ENCODE measurements around the gene NTHL1. TPM values are rescaled to one million over a fixed set of nuclear protein-coding genes. Genes with fewer than 3 reads are reported as not detected.
"Not testable (repeated sequence)": the region's sequence is repeated elsewhere in the genome, so short reads cannot be mapped to it uniquely, and the experiment has no call there.

NTHL1 gene
- polyA plus RNA-seq, 4 donors: 13.0 to 27.6 (median 18.5) TPM

GRCh38 chr16:2022723-2023091, 24.9 kb downstream of the NTHL1 start:
- H3K27me3 ChIP-seq (ENCODE audit: control insufficient read depth in 3 of 3, insufficient read depth in 3 of 3, low read length in 3 of 3): peaks cover 0 to 56% (median 17%) of the 10 kb centered on the region in 3 donors
- H3K4me3 ChIP-seq (ENCODE audit: low read depth in 1 of 3, low read length in 3 of 3): peak overlapping the region in 1 of 3 donors; percentile 11
- peak overlapping the region in 1 of 3 donors; percentile 90 for H3K27ac ChIP-seq (ENCODE audit: low read depth in 1 of 3, low read length in 2 of 3)
- no peak for FAIRE-seq
- H3K36me3 ChIP-seq (ENCODE audit: control insufficient read depth in 3 of 3, insufficient read depth in 2 of 3, low read depth in 1 of 3, low read length in 3 of 3): no peaks in the 10 kb centered on the region
- H3K4me1 ChIP-seq (ENCODE audit: control insufficient read depth in 3 of 3, insufficient read depth in 2 of 3, low read depth in 1 of 3, low read length in 2 of 3): peaks cover 0 to 35% (median 2%) of the 10 kb centered on the region in 3 donors
- 3 to 4% (median 4%) methylated on average over 13 to 14 of the region's 14 CpGs for WGBS, 3 donors
- H3K9me3 ChIP-seq (ENCODE audit: control insufficient read depth in 2 of 2, insufficient read depth in 1 of 2, low read depth in 1 of 2, low read length in 1 of 2): no peaks in the 10 kb centered on the region
- no peak for DNase-seq

- H3K36me3 ChIP-seq (ENCODE audit: control insufficient read depth in 3 of 3, insufficient read depth in 2 of 3, low read depth in 1 of 3, low read length in 3 of 3): no peaks in the 10 kb centered on the region
- H3K9me3 ChIP-seq (ENCODE audit: control insufficient read depth in 2 of 2, insufficient read depth in 1 of 2, low read depth in 1 of 2, low read length in 1 of 2): no peaks in the 10 kb centered on the region
- no peak overlapping the region for H3K4me3 ChIP-seq (ENCODE audit: low read depth in 1 of 3, low read length in 3 of 3)
- H3K27me3 ChIP-seq (ENCODE audit: control insufficient read depth in 3 of 3, insufficient read depth in 3 of 3, low read length in 3 of 3): peaks cover 0 to 43% (median 17%) of the 10 kb centered on the region in 3 donors
- DNase-seq (peak in 1 of 2 donors; percentile 56), FAIRE-seq (no peak)
- no peak overlapping the region for H3K27ac ChIP-seq (ENCODE audit: low read depth in 1 of 3, low read length in 2 of 3)
- peaks cover 0 to 33% (median 0%) of the 10 kb centered on the region in 3 donors for H3K4me1 ChIP-seq (ENCODE audit: control insufficient read depth in 3 of 3, insufficient read depth in 2 of 3, low read depth in 1 of 3, low read length in 2 of 3)
- 1 to 2% (median 1%) methylated on average over 81 to 96 of the region's 96 CpGs for WGBS, 3 donors
Observed at GRCh38 chr16:2019921-2020831, 27.5 kb downstream of the NTHL1 start.

- WGBS, 3 donors: 1 to 2% (median 1%) methylated on average over 29 to 33 of the region's 33 CpGs
Observed at GRCh38 chr16:2019518-2019920, 28.1 kb downstream of the NTHL1 start, which contains the start of gene NPW. NPW (plus strand) TSS chr16:2019785.

GRCh38 chr16:2016407-2016922, 31.2 kb downstream of the NTHL1 start:
- no peak for DNase-seq
- no peak for FAIRE-seq
- H3K4me1 ChIP-seq (ENCODE audit: control insufficient read depth in 3 of 3, insufficient read depth in 2 of 3, low read depth in 1 of 3, low read length in 2 of 3): peaks cover 0 to 22% (median 0%) of the 10 kb centered on the region in 3 donors
- no peak overlapping the region for H3K27ac ChIP-seq (ENCODE audit: low read depth in 1 of 3, low read length in 2 of 3)
- H3K27me3 ChIP-seq (ENCODE audit: control insufficient read depth in 3 of 3, insufficient read depth in 3 of 3, low read length in 3 of 3): peaks cover 0 to 31% (median 17%) of the 10 kb centered on the region in 3 donors
- no peaks in the 10 kb centered on the region for H3K9me3 ChIP-seq (ENCODE audit: control insufficient read depth in 2 of 2, insufficient read depth in 1 of 2, low read depth in 1 of 2, low read length in 1 of 2)
- 42 to 64% (median 57%) methylated on average over 11 to 13 of the region's 13 CpGs for WGBS, 3 donors
- H3K36me3 ChIP-seq (ENCODE audit: control insufficient read depth in 3 of 3, insufficient read depth in 2 of 3, low read depth in 1 of 3, low read length in 3 of 3): no peaks in the 10 kb centered on the region
- H3K4me3 ChIP-seq (ENCODE audit: low read depth in 1 of 3, low read length in 3 of 3): no peak overlapping the region

More at GRCh38 chr16:2019518-2019920, 28.1 kb downstream of the NTHL1 start, which contains the start of gene NPW:
- Histone ChIP-seq H3K4me3 (ENCODE audit: low read depth in 1 of 3, low read length in 3 of 3) (no peak within 1 kb of the TSS), H3K27ac (ENCODE audit: low read depth in 1 of 3, low read length in 2 of 3) (no peak within 1 kb of the TSS), H3K4me1 (ENCODE audit: control insufficient read depth in 3 of 3, insufficient read depth in 2 of 3, low read depth in 1 of 3, low read length in 2 of 3) (peaks cover 0 to 38% (median 0%) of the 10 kb centered on the region in 3 donors), H3K36me3 (ENCODE audit: control insufficient read depth in 3 of 3, insufficient read depth in 2 of 3, low read depth in 1 of 3, low read length in 3 of 3) (no peaks in the 10 kb centered on the region), H3K27me3 (ENCODE audit: control insufficient read depth in 3 of 3, insufficient read depth in 3 of 3, low read length in 3 of 3) (peaks cover 0 to 39% (median 17%) of the 10 kb centered on the region in 3 donors), H3K9me3 (ENCODE audit: control insufficient read depth in 2 of 2, insufficient read depth in 1 of 2, low read depth in 1 of 2, low read length in 1 of 2) (no peaks in the 10 kb centered on the region)
- FAIRE-seq: no peak
- DNase-seq: peak in 1 of 2 donors; percentile 45

- Histone ChIP-seq H3K4me1 (ENCODE audit: control insufficient read depth in 3 of 3, insufficient read depth in 2 of 3, low read depth in 1 of 3, low read length in 2 of 3) (peaks cover 0 to 21% (median 0%) of the 10 kb centered on the region in 3 donors), H3K9me3 (ENCODE audit: control insufficient read depth in 2 of 2, insufficient read depth in 1 of 2, low read depth in 1 of 2, low read length in 1 of 2) (no peaks in the 10 kb centered on the region), H3K27me3 (ENCODE audit: control insufficient read depth in 3 of 3, insufficient read depth in 3 of 3, low read length in 3 of 3) (peaks cover 0 to 26% (median 15%) of the 10 kb centered on the region in 3 donors), H3K36me3 (ENCODE audit: control insufficient read depth in 3 of 3, insufficient read depth in 2 of 3, low read depth in 1 of 3, low read length in 3 of 3) (no peaks in the 10 kb centered on the region), H3K27ac (ENCODE audit: low read depth in 1 of 3, low read length in 2 of 3) (peak overlapping the region in 2 of 3 donors; percentile 71 to 76), H3K4me3 (ENCODE audit: low read depth in 1 of 3, low read length in 3 of 3) (no peak overlapping the region)
- no peak for DNase-seq
- no peak for FAIRE-seq
- 71 to 85% (median 83%) methylated on average over 7 of the region's 7 CpGs for WGBS, 3 donors
Observed at GRCh38 chr16:2015947-2016208, 31.8 kb downstream of the NTHL1 start.

GRCh38 chr16:2015117-2015946, 32.3 kb downstream of the NTHL1 start:
- H3K36me3 ChIP-seq (ENCODE audit: control insufficient read depth in 3 of 3, insufficient read depth in 2 of 3, low read depth in 1 of 3, low read length in 3 of 3): no peaks in the 10 kb centered on the region
- H3K4me3 ChIP-seq (ENCODE audit: low read depth in 1 of 3, low read length in 3 of 3): no peak overlapping the region
- H3K27me3 ChIP-seq (ENCODE audit: control insufficient read depth in 3 of 3, insufficient read depth in 3 of 3, low read length in 3 of 3): peaks cover 0 to 21% (median 10%) of the 10 kb centered on the region in 3 donors
- 39 to 66% (median 49%) methylated on average over 24 of the region's 24 CpGs for WGBS, 3 donors
- H3K9me3 ChIP-seq (ENCODE audit: control insufficient read depth in 2 of 2, insufficient read depth in 1 of 2, low read depth in 1 of 2, low read length in 1 of 2): no peaks in the 10 kb centered on the region
- FAIRE-seq: no peak
- peaks cover 0 to 20% (median 2%) of the 10 kb centered on the region in 3 donors for H3K4me1 ChIP-seq (ENCODE audit: control insufficient read depth in 3 of 3, insufficient read depth in 2 of 3, low read depth in 1 of 3, low read length in 2 of 3)
- DNase-seq: peak; percentile 88 to 89
- H3K27ac ChIP-seq (ENCODE audit: low read depth in 1 of 3, low read length in 2 of 3): peak overlapping the region in 2 of 3 donors; percentile 71 to 76

GRCh38 chr16:2013527-2013926, 34.1 kb downstream of the NTHL1 start:
- WGBS, 3 donors: 89 to 95% (median 92%) methylated on average over 15 of the region's 15 CpGs
- FAIRE-seq (no peak), DNase-seq (no peak)
- H3K36me3 ChIP-seq (ENCODE audit: control insufficient read depth in 3 of 3, insufficient read depth in 2 of 3, low read depth in 1 of 3, low read length in 3 of 3): no peaks in the 10 kb centered on the region
- peaks cover 0 to 6% (median 0%) of the 10 kb centered on the region in 3 donors for H3K27me3 ChIP-seq (ENCODE audit: control insufficient read depth in 3 of 3, insufficient read depth in 3 of 3, low read length in 3 of 3)
- no peak overlapping the region for H3K4me3 ChIP-seq (ENCODE audit: low read depth in 1 of 3, low read length in 3 of 3)
- H3K9me3 ChIP-seq (ENCODE audit: control insufficient read depth in 2 of 2, insufficient read depth in 1 of 2, low read depth in 1 of 2, low read length in 1 of 2): no peaks in the 10 kb centered on the region
- no peak overlapping the region for H3K27ac ChIP-seq (ENCODE audit: low read depth in 1 of 3, low read length in 2 of 3)
- peaks cover 0 to 23% (median 6%) of the 10 kb centered on the region in 3 donors for H3K4me1 ChIP-seq (ENCODE audit: control insufficient read depth in 3 of 3, insufficient read depth in 2 of 3, low read depth in 1 of 3, low read length in 2 of 3)

- 86 to 89% (median 88%) methylated on average over 9 of the region's 9 CpGs for WGBS, 3 donors
- DNase-seq; H3K27me3 ChIP-seq (ENCODE audit: control insufficient read depth in 3 of 3, insufficient read depth in 3 of 3, low read length in 3 of 3); H3K4me3 ChIP-seq (ENCODE audit: low read depth in 1 of 3, low read length in 3 of 3); FAIRE-seq; H3K9me3 ChIP-seq (ENCODE audit: control insufficient read depth in 2 of 2, insufficient read depth in 1 of 2, low read depth in 1 of 2, low read length in 1 of 2); H3K27ac ChIP-seq (ENCODE audit: low read depth in 1 of 3, low read length in 2 of 3): not testable (repeated sequence)
- H3K4me1 ChIP-seq (ENCODE audit: control insufficient read depth in 3 of 3, insufficient read depth in 2 of 3, low read depth in 1 of 3, low read length in 2 of 3): peaks cover 0 to 41% (median 11%) of the 10 kb centered on the region in 3 donors
- H3K36me3 ChIP-seq (ENCODE audit: control insufficient read depth in 3 of 3, insufficient read depth in 2 of 3, low read depth in 1 of 3, low read length in 3 of 3): peaks cover 0 to 16% (median 0%) of the 10 kb centered on the region in 3 donors
Observed at GRCh38 chr16:2011726-2012125, 35.9 kb downstream of the NTHL1 start.

Measured in small intestine (tissue), 7 donors.